CD4-positive, CD25-positive, alpha-beta regulatory T cell (primary cell): ENCODE results near the gene PLEKHH1. TPM values are rescaled to one million over a fixed set of nuclear protein-coding genes. Genes with fewer than 3 reads are reported as not detected.

Experiments
- ATAC-seq, 2 donors: fragments of 150-1000 bp; cut with Tn5 transposase; one replicate each; pipeline ENCODE4 v1.10.0; 2021; ENCODE audit warnings: low read depth in 2 of 2, moderate number of reproducible peaks in 2 of 2, moderate library complexity in 1 of 2
- DNase-seq, 3 donors: peaks; one replicate each; pipeline versions ENCODE4 v3.0.0 to v3.0.0-alpha.2; 2012 to 2022; ENCODE audit warnings: mixed read lengths in 1 of 3
- H3K27ac ChIP-seq: one replicate; pipeline ENCODE4 v1.7.0; 2013; ENCODE audit warnings: mild to moderate bottlenecking, low read length; ENCODE audit not compliant: insufficient read depth, poor library complexity, severe bottlenecking
- H3K27me3 ChIP-seq: one replicate; pipeline ENCODE4 v1.7.0; 2013; ENCODE audit warnings: low read length; ENCODE audit not compliant: control insufficient read depth, insufficient read depth
- H3K36me3 ChIP-seq: one replicate; pipeline ENCODE4 v1.7.0; 2013; ENCODE audit warnings: mild to moderate bottlenecking, low read length, moderate library complexity; ENCODE audit not compliant: control insufficient read depth, insufficient read depth
- H3K4me1 ChIP-seq: 2 replicates; pipeline ENCODE4 v1.7.0; 2013; ENCODE audit warnings: mild to moderate bottlenecking, low read length; ENCODE audit not compliant: insufficient read depth, control insufficient read depth, poor library complexity, severe bottlenecking
- H3K4me3 ChIP-seq: one replicate; pipeline ENCODE4 v1.7.0; 2013; ENCODE audit warnings: low read depth, mild to moderate bottlenecking, low read length, moderate library complexity
- H3K9me3 ChIP-seq, 2 experiments: 1 replicate in 1 of 2; 2 replicates in 1 of 2; pipeline ENCODE4 v1.7.0; 2013; ENCODE audit warnings: low read length in 2 of 2, mild to moderate bottlenecking in 1 of 2, moderate library complexity in 1 of 2; ENCODE audit not compliant: control insufficient read depth in 2 of 2
- H3K27ac Mint-ChIP-seq, 3 donors: one replicate each; pipeline ENCODE4 v1.8.0; 2020 to 2022; ENCODE audit warnings: mild to moderate bottlenecking in 3 of 3, mixed read lengths in 3 of 3, moderate library complexity in 2 of 3
- H3K27me3 Mint-ChIP-seq: one replicate; pipeline ENCODE4 v1.8.0; 2022; ENCODE audit warnings: mild to moderate bottlenecking, mixed read lengths
- H3K36me3 Mint-ChIP-seq: one replicate; pipeline ENCODE4 v1.8.0; 2020; ENCODE audit warnings: mixed read lengths
- H3K4me1 Mint-ChIP-seq, 4 donors: one replicate each; pipeline ENCODE4 v1.8.0; 2020 to 2022; ENCODE audit warnings: mixed read lengths in 4 of 4, mild to moderate bottlenecking in 1 of 4
- H3K4me3 Mint-ChIP-seq, 4 donors: one replicate each; pipeline ENCODE4 v1.8.0; 2020 to 2022; ENCODE audit warnings: mild to moderate bottlenecking in 4 of 4, mixed read lengths in 4 of 4, moderate library complexity in 3 of 4
- H3K9me3 Mint-ChIP-seq, 7 donors: one replicate each; pipeline ENCODE4 v1.8.0; 2020 to 2022; ENCODE audit warnings: mixed read lengths in 7 of 7, mild to moderate bottlenecking in 3 of 7, moderate library complexity in 2 of 7
- polyA plus RNA-seq, 4 donors: library from polyadenylated mRNA; unstranded; fragments of 300-500 nt; fragmentation: Illumina TruSeq; gene quantifications; one replicate each; pipeline ENCODE4 v1.2.3, GENCODE V29; 2021
- total RNA-seq: library from RNA; stranded (reverse); gene quantifications from one replicate; pipeline ENCODE4 v1.2.3, GENCODE V29; 2022

PLEKHH1 gene
- total and polyA plus RNA-seq, 5 donors from 2014 or later = 0.05 to 0.24 (median 0.15) TPM; not detected in 2

- no peak overlapping the region for H3K4me3 ChIP-seq
- H3K27me3 ChIP-seq = no peaks in the 10 kb centered on the region
- no peaks in the 10 kb centered on the region for H3K36me3 Mint-ChIP-seq
- H3K27me3 Mint-ChIP-seq = peaks cover 24% of the 10 kb centered on the region
- DNase-seq (no peak), ATAC-seq (no peak)
- no peak overlapping the region for H3K27ac Mint-ChIP-seq
- no peak overlapping the region for H3K4me3 Mint-ChIP-seq
- no peaks in the 10 kb centered on the region for H3K9me3 Mint-ChIP-seq
- H3K4me1 Mint-ChIP-seq = no peaks in the 10 kb centered on the region
- H3K4me1 ChIP-seq = no peaks in the 10 kb centered on the region
- no peaks in the 10 kb centered on the region for H3K9me3 ChIP-seq
- no peak overlapping the region for H3K27ac ChIP-seq
- no peaks in the 10 kb centered on the region for H3K36me3 ChIP-seq
These were observed 76.7 kb downstream of the PLEKHH1 start for GRCh38 chr14:67609642-67610310.

GRCh38 chr14:67610491-67610890 lies 77.4 kb downstream of the PLEKHH1 start:
- DNase-seq (no peak), ATAC-seq (no peak)
- H3K9me3 Mint-ChIP-seq = no peaks in the 10 kb centered on the region
- H3K4me3 Mint-ChIP-seq = no peak overlapping the region
- no peak overlapping the region for H3K4me3 ChIP-seq
- H3K9me3 ChIP-seq = no peaks in the 10 kb centered on the region
- no peaks in the 10 kb centered on the region for H3K36me3 Mint-ChIP-seq
- H3K27me3 ChIP-seq = no peaks in the 10 kb centered on the region
- H3K27ac ChIP-seq = no peak overlapping the region
- no peaks in the 10 kb centered on the region for H3K4me1 ChIP-seq
- peaks cover 21% of the 10 kb centered on the region for H3K27me3 Mint-ChIP-seq
- no peaks in the 10 kb centered on the region for H3K36me3 ChIP-seq
- no peak overlapping the region for H3K27ac Mint-ChIP-seq
- no peaks in the 10 kb centered on the region for H3K4me1 Mint-ChIP-seq

- H3K27me3 Mint-ChIP-seq = peaks cover 22% of the 10 kb centered on the region
- no peaks in the 10 kb centered on the region for H3K9me3 Mint-ChIP-seq
- Histone ChIP-seq H3K4me3 (peak overlapping the region; percentile 61), H3K4me1 (peaks cover 20% of the 10 kb centered on the region), H3K27me3 (peaks cover 4% of the 10 kb centered on the region), H3K9me3 (no peaks in the 10 kb centered on the region), H3K36me3 (no peaks in the 10 kb centered on the region), H3K27ac (peak overlapping the region; percentile 86)
- peak overlapping the region; percentile 91 to 97 (median 92) for H3K4me3 Mint-ChIP-seq
- peak overlapping the region; percentile 20 to 98 (median 96) for H3K27ac Mint-ChIP-seq
- ATAC-seq = peak; percentile 32 to 41
- H3K4me1 Mint-ChIP-seq = peaks cover 22 to 32% (median 28%) of the 10 kb centered on the region in 4 donors
- peak; percentile 34 to 78 (median 74) for DNase-seq
- H3K36me3 Mint-ChIP-seq = no peaks in the 10 kb centered on the region
These were observed 85.5 kb downstream of the PLEKHH1 start for GRCh38 chr14:67618617-67619063.

GRCh38 chr14:67619446-67620216 lies 86.5 kb downstream of the PLEKHH1 start, which contains the start of gene ARG2:
Gene ARG2, plus strand, starts transcription at chr14:67619920. Its CDS starts 58 bp downstream, at chr14:67619978.
- peak within 1 kb of the TSS; percentile 86 to 98 (median 96) for H3K27ac Mint-ChIP-seq
- H3K36me3 Mint-ChIP-seq = no peaks in the 10 kb centered on the region
- peak within 1 kb of the TSS; percentile 91 to 97 (median 92) for H3K4me3 Mint-ChIP-seq
- H3K4me1 Mint-ChIP-seq = peaks cover 22 to 32% (median 28%) of the 10 kb centered on the region in 4 donors
- Histone ChIP-seq H3K27me3 (peaks cover 4% of the 10 kb centered on the region), H3K4me3 (peak within 1 kb of the TSS; percentile 76), H3K4me1 (peaks cover 20% of the 10 kb centered on the region), H3K27ac (peak within 1 kb of the TSS; percentile 86), H3K9me3 (no peaks in the 10 kb centered on the region), H3K36me3 (no peaks in the 10 kb centered on the region)
- peaks cover 22% of the 10 kb centered on the region for H3K27me3 Mint-ChIP-seq
- ATAC-seq (peak; percentile 91 to 94), DNase-seq (peak; percentile 95 to 97 (median 96))
- no peaks in the 10 kb centered on the region for H3K9me3 Mint-ChIP-seq

DNA sequence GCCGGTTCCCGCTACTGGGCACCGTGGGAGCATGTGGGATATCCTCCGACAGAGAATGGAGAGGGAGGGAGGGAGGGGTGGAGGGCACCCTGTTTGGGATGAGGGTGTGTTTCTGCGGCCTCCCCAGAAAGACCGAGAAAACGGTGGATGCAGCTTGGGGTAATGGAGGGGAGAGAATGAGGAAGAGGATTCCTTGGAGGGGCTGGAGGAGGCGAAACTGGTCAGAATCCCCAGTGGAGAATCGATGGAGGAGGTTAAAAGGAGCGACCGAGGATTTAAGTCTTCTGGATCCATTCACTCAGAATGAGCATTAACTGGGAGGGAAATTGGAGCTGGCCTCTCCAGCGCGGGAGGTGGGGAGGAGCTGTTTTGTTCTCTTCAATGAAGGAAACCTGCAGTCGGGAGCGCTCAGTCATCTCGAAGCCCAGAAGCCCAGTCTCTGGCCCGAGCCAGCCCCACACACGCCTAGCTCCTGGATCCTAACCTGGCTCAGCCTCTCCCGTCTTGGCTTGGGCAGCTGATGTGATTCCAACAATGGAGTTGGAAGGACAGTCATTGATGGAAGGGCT lies 87.2 kb downstream of the PLEKHH1 start:
- H3K27ac ChIP-seq = peak overlapping the region; percentile 86
- H3K4me3 ChIP-seq = peak overlapping the region; percentile 76

DNA sequence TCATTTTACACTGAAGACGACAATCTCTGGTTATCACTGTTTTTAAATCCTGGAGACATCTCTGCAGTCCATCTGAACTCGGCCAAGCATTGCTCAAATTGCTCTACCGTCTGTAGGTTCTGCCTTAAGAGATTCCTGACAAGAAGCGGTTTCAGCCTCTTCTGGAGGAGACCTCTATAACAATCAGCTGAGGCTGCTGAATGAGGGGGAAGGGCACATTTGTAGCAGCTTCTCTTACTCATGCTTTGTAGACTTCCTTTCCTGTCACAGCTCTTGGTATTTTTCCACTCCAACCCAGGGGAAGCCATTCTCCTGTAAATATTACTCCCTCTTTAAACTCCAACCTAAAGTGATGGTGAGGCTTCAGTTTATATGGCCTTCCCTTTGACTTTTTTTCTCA lies 89.6 kb downstream of the PLEKHH1 start:
- no peak overlapping the region for H3K27ac ChIP-seq
- no peaks in the 10 kb centered on the region for H3K9me3 ChIP-seq
- peaks cover 4% of the 10 kb centered on the region for H3K27me3 ChIP-seq
- Mint-ChIP-seq H3K27ac (peak overlapping the region in 2 of 3 donors; percentile 54), H3K4me1 (peaks cover 22 to 32% (median 28%) of the 10 kb centered on the region in 4 donors), H3K27me3 (peaks cover 22% of the 10 kb centered on the region), H3K9me3 (no peaks in the 10 kb centered on the region), H3K4me3 (peak overlapping the region in 1 of 4 donors; percentile 78), H3K36me3 (no peaks in the 10 kb centered on the region)
- ATAC-seq (no peak), DNase-seq (peak in 1 of 3 donors; percentile 54)
- H3K36me3 ChIP-seq = no peaks in the 10 kb centered on the region
- no peak overlapping the region for H3K4me3 ChIP-seq
- peaks cover 20% of the 10 kb centered on the region for H3K4me1 ChIP-seq

More for the DNA sequence above, 87.2 kb downstream of the PLEKHH1 start:
- ATAC-seq (no peak), DNase-seq (no peak)
- H3K36me3 Mint-ChIP-seq = no peaks in the 10 kb centered on the region
- H3K4me3 Mint-ChIP-seq = peak overlapping the region; percentile 91 to 97 (median 92)
- no peaks in the 10 kb centered on the region for H3K36me3 ChIP-seq
- H3K27me3 ChIP-seq = peaks cover 4% of the 10 kb centered on the region
- no peaks in the 10 kb centered on the region for H3K9me3 ChIP-seq
- peaks cover 20% of the 10 kb centered on the region for H3K4me1 ChIP-seq
- H3K27ac Mint-ChIP-seq = peak overlapping the region in 2 of 3 donors; percentile 81 to 98
- no peaks in the 10 kb centered on the region for H3K9me3 Mint-ChIP-seq
- peaks cover 22 to 32% (median 28%) of the 10 kb centered on the region in 4 donors for H3K4me1 Mint-ChIP-seq
- H3K27me3 Mint-ChIP-seq = peaks cover 22% of the 10 kb centered on the region

GRCh38 chr14:67623114-67623513 lies 90.0 kb downstream of the PLEKHH1 start:
- Histone ChIP-seq H3K4me3 (no peak overlapping the region), H3K36me3 (no peaks in the 10 kb centered on the region), H3K9me3 (no peaks in the 10 kb centered on the region), H3K27me3 (peaks cover 4% of the 10 kb centered on the region), H3K27ac (no peak overlapping the region), H3K4me1 (peaks cover 20% of the 10 kb centered on the region)
- H3K4me3 Mint-ChIP-seq = peak overlapping the region in 1 of 4 donors; percentile 78
- no peaks in the 10 kb centered on the region for H3K9me3 Mint-ChIP-seq
- DNase-seq = peak in 1 of 3 donors; percentile 35
- H3K27me3 Mint-ChIP-seq = peaks cover 22% of the 10 kb centered on the region
- H3K36me3 Mint-ChIP-seq = no peaks in the 10 kb centered on the region
- peaks cover 22 to 32% (median 28%) of the 10 kb centered on the region in 4 donors for H3K4me1 Mint-ChIP-seq
- ATAC-seq = no peak
- H3K27ac Mint-ChIP-seq = peak overlapping the region in 1 of 3 donors; percentile 54
